Measurements from ENCODE around the gene GRIN2D. TPM values are rescaled to one million over a fixed set of nuclear protein-coding genes. Genes with fewer than 3 reads are reported as not detected.
A peak's percentile ranks its signal among the peaks of the same experiment; 100 is the strongest.

The GRIN2D gene
- total RNA-seq, 5 donors from 2014 or later (not counting 1 experiment from before 2014, with no cell fraction given) = 0.13 to 0.23 (median 0.16) TPM; not detected in 1

DNA sequence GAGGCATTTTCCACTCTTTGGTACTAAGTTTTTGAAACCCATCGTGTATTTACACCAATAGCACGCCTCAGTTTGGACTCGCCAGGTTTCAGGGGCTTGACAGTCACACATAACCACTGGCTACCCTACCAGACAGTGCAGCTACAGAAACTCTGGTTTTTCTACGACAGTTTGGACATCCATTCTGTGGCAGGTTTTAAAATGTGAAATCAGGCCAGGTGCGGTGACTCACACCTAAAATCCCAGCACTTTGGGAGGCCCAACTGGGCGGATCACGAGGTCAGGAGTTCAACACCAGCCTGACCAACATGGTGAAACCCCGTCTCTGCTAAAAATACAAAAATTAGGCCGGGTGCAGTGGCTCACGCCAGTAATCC, 15.3 kb upstream of the GRIN2D start:
- POLR2A ChIA-PET = no interaction called here
- CTCF ChIA-PET = no interaction called here

DNA sequence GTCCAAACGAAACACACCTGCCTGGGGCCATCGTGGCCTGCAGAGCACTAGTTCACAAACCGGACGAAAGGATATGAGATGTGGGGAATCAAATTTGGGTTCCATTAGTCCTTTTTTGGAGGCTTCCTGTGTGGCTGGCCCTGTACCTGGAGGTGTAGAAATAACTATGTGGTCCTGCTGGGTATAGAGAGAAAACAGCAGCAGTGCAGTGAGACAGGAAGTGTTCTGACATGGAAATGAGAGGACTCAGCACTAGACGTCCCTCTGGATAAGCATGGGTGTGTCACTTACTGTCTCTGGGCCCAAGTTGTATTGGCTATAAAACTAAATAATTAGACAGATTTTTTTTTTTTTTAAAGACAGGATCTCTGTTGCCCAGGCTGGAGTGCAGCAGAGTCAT, 14.4 kb upstream of the GRIN2D start:
- Histone ChIP-seq H3K4me3 (ENCODE audit: control insufficient read depth in 1 of 2, extremely low read depth in 1 of 2, low read length in 1 of 2) (no peak overlapping the region), H3K27me3 (replicated peaks in 1 of 2; ENCODE audit: control insufficient read depth in 2 of 2, extremely low read depth in 1 of 2, insufficient read depth in 2 of 2, low read length in 1 of 2) (peaks cover 0 to 8% of the 10 kb centered on the region in 2 experiments), H3K36me3 (ENCODE audit: control insufficient read depth in 2 of 2, extremely low read depth in 1 of 2, insufficient read depth in 1 of 2, low read length in 1 of 2) (peaks cover 9 to 13% of the 10 kb centered on the region in 2 donors), H3K27ac (ENCODE audit: low read length) (no peak overlapping the region), H3K9me3 (no peaks in the 10 kb centered on the region), H3K4me1 (ENCODE audit: control insufficient read depth in 1 of 2, extremely low read depth in 1 of 2, insufficient read depth in 2 of 2, low read length in 2 of 2) (no peaks in the 10 kb centered on the region)
- Mint-ChIP-seq H3K36me3 (peaks cover 20% of the 10 kb centered on the region), H3K27me3 (no peaks in the 10 kb centered on the region), H3K4me3 (no peak overlapping the region), H3K9me3 (no peaks in the 10 kb centered on the region), H3K27ac (peak overlapping the region in 1 of 2 donors; percentile 39), H3K4me1 (no peaks in the 10 kb centered on the region)
- ChIA-PET POLR2A (interaction anchor here in 1 of 2 donors (0.7 kb wide), 1 partner anchor 110 kb away, joined by 6 read pairs; no protein-coding TSS in a partner anchor), CTCF (no interaction called here)
- no peak for ATAC-seq (replicated peaks in 1 of 4)
- no peak for DNase-seq
- 98% methylated on average over 4 of the region's 5 CpGs for WGBS (ENCODE audit: insufficient coverage)

More for the DNA sequence above, 15.3 kb upstream of the GRIN2D start:
- Histone ChIP-seq H3K4me1 (ENCODE audit: control insufficient read depth in 1 of 2, extremely low read depth in 1 of 2, insufficient read depth in 2 of 2, low read length in 2 of 2) (no peaks in the 10 kb centered on the region), H3K9me3 (no peaks in the 10 kb centered on the region), H3K27me3 (replicated peaks in 1 of 2; ENCODE audit: control insufficient read depth in 2 of 2, extremely low read depth in 1 of 2, insufficient read depth in 2 of 2, low read length in 1 of 2) (peaks cover 0 to 13% of the 10 kb centered on the region in 2 experiments), H3K36me3 (ENCODE audit: control insufficient read depth in 2 of 2, extremely low read depth in 1 of 2, insufficient read depth in 1 of 2, low read length in 1 of 2) (peaks cover 1 to 4% of the 10 kb centered on the region in 2 donors), H3K27ac (ENCODE audit: low read length) (no peak overlapping the region), H3K4me3 (ENCODE audit: control insufficient read depth in 1 of 2, extremely low read depth in 1 of 2, low read length in 1 of 2) (no peak overlapping the region)
- Mint-ChIP-seq H3K4me1 (no peaks in the 10 kb centered on the region), H3K27me3 (no peaks in the 10 kb centered on the region), H3K36me3 (peaks cover 14% of the 10 kb centered on the region), H3K27ac (no peak overlapping the region), H3K4me3 (no peak overlapping the region), H3K9me3 (no peaks in the 10 kb centered on the region)
- WGBS (ENCODE audit: insufficient coverage) = 93% methylated on average over 8 of the region's 10 CpGs
- no peak for DNase-seq
- no peak for ATAC-seq (replicated peaks in 1 of 4)

DNA sequence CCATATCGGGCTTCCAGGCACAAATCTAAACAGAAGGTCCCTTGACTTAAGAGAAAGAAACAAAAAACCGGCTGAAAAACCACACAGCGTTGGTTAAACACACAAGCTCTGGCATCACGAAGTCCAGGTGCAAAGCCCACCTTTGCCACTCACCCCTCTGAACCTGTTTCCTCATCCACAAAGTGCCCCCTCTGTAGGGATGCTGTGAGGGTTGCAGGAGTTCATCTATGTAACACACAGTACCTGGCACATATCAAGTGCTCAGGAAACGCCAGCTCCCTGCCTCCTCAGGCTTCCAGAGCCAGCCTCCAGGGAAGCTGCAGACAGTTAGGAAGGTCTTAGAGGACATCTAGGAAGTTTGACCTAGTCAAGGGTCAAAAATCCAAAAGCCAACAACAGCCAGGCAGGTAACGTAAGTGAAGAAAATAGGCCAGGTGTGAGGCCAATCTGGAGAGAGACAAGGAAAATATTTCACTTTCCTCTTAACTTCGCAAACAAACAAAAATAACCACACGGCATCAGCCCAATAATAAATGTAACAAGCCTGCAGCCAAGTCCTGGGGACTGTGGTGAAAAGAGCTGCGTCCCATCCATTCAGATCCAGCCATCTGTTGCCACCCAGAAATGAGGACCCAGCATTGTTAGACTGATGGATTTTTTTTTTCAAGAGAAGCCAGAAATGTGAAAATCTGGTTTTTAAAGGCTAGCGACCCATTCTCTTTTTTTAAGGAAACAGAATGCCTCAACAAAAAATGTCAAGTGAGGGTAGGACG, 12.1 kb upstream of the GRIN2D start:
- DNase-seq = no peak
- H3K4me3 ChIP-seq (ENCODE audit: control insufficient read depth in 1 of 2, extremely low read depth in 1 of 2, low read length in 1 of 2) = no peak overlapping the region
- Mint-ChIP-seq H3K4me1 (no peaks in the 10 kb centered on the region), H3K36me3 (peaks cover 32% of the 10 kb centered on the region), H3K27me3 (no peaks in the 10 kb centered on the region), H3K9me3 (no peaks in the 10 kb centered on the region), H3K27ac (no peak overlapping the region), H3K4me3 (no peak overlapping the region)
- H3K36me3 ChIP-seq (ENCODE audit: control insufficient read depth in 2 of 2, extremely low read depth in 1 of 2, insufficient read depth in 1 of 2, low read length in 1 of 2) = peaks cover 19 to 33% of the 10 kb centered on the region in 2 donors
- no peaks in the 10 kb centered on the region for H3K9me3 ChIP-seq
- 100% methylated on average over 3 of the region's 11 CpGs for WGBS (ENCODE audit: insufficient coverage)
- no peaks in the 10 kb centered on the region for H3K27me3 ChIP-seq (replicated peaks in 1 of 2; ENCODE audit: control insufficient read depth in 2 of 2, extremely low read depth in 1 of 2, insufficient read depth in 2 of 2, low read length in 1 of 2)
- no peak for ATAC-seq (replicated peaks in 1 of 4)
- H3K4me1 ChIP-seq (ENCODE audit: control insufficient read depth in 1 of 2, extremely low read depth in 1 of 2, insufficient read depth in 2 of 2, low read length in 2 of 2) = no peaks in the 10 kb centered on the region
- H3K27ac ChIP-seq (ENCODE audit: low read length) = no peak overlapping the region
- POLR2A ChIA-PET = interaction anchor here in 1 of 2 donors (0.6 kb wide), 1 partner anchor 834 kb away, joined by 8 read pairs; no protein-coding TSS in a partner anchor
- CTCF ChIA-PET = no interaction called here

DNA sequence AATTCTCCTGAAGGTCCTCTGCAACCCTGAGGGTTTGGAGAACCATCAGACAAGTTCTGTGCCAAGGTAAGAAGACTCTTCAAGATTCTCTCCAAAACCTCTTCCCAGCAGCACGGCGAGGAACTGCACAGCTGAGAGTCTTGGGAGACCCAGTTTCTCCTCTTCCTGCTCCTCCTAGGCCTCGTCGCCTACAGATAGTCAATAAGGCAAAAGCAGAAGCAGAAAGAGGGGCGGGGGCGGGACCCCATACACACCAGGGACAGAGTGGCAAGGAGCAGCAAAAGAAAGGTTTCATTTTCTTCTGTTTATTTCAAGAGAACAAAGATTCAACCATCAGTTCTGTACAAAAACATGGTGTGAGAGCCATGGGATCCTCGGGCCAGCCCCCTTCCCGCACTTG, 11.2 kb upstream of the GRIN2D start:
- Mint-ChIP-seq H3K4me1 (no peaks in the 10 kb centered on the region), H3K9me3 (no peaks in the 10 kb centered on the region), H3K36me3 (peaks cover 32% of the 10 kb centered on the region), H3K27me3 (no peaks in the 10 kb centered on the region), H3K4me3 (no peak overlapping the region), H3K27ac (no peak overlapping the region)
- H3K4me3 ChIP-seq (ENCODE audit: control insufficient read depth in 1 of 2, extremely low read depth in 1 of 2, low read length in 1 of 2) = no peak overlapping the region
- 80% methylated on average over 1 of the region's 8 CpGs for WGBS (ENCODE audit: insufficient coverage)
- H3K36me3 ChIP-seq (ENCODE audit: control insufficient read depth in 2 of 2, extremely low read depth in 1 of 2, insufficient read depth in 1 of 2, low read length in 1 of 2) = peaks cover 21 to 37% of the 10 kb centered on the region in 2 donors
- DNase-seq = no peak
- ChIA-PET CTCF (no interaction called here), POLR2A (interaction anchor here in 1 of 2 donors (0.6 kb wide), 1 partner anchor 834 kb away, joined by 8 read pairs; no protein-coding TSS in a partner anchor)
- H3K27me3 ChIP-seq (replicated peaks in 1 of 2; ENCODE audit: control insufficient read depth in 2 of 2, extremely low read depth in 1 of 2, insufficient read depth in 2 of 2, low read length in 1 of 2) = no peaks in the 10 kb centered on the region
- no peak for ATAC-seq (replicated peaks in 1 of 4)
- no peaks in the 10 kb centered on the region for H3K9me3 ChIP-seq
- no peak overlapping the region for H3K27ac ChIP-seq (ENCODE audit: low read length)
- H3K4me1 ChIP-seq (ENCODE audit: control insufficient read depth in 1 of 2, extremely low read depth in 1 of 2, insufficient read depth in 2 of 2, low read length in 2 of 2) = no peaks in the 10 kb centered on the region

DNA sequence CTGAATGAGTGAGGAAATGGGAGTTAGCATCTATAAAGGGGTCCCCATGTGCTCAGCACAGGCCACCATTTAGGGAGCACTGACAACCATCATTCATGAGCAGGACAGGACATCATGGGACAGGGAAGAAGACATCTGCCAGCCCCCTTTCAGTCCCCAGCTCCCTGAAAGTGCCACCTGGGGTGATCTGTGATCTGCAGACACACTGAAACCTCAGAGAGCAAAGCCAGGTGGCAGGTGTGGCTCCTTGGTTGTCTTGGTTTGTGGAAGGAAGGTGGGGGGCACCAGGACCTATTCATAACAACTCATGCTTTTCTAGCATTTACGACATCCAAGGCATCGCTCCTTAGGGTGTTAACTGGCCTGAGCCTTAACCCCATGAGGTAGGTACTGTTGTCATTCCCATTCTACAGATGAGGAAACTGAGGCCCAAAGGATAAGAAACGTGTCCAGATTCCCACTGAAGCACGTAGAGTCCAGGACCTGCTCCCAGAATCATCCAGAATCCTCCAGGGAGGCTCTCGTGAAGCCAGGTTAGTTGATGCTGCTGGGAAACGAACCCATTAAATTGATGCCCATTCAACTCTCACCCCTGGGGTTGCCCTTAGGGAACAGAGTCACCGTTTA, 7.9 kb upstream of the GRIN2D start:
- peaks cover 45% of the 10 kb centered on the region for H3K36me3 Mint-ChIP-seq
- ATAC-seq (replicated peaks in 1 of 4) (no peak), DNase-seq (no peak)
- no peaks in the 10 kb centered on the region for H3K9me3 Mint-ChIP-seq
- Histone ChIP-seq H3K9me3 (no peaks in the 10 kb centered on the region), H3K4me3 (ENCODE audit: control insufficient read depth in 1 of 2, extremely low read depth in 1 of 2, low read length in 1 of 2) (no peak overlapping the region), H3K36me3 (ENCODE audit: control insufficient read depth in 2 of 2, extremely low read depth in 1 of 2, insufficient read depth in 1 of 2, low read length in 1 of 2) (peaks cover 23 to 55% of the 10 kb centered on the region in 2 donors), H3K27ac (ENCODE audit: low read length) (no peak overlapping the region), H3K4me1 (ENCODE audit: control insufficient read depth in 1 of 2, extremely low read depth in 1 of 2, insufficient read depth in 2 of 2, low read length in 2 of 2) (peaks cover 0 to 8% of the 10 kb centered on the region in 2 experiments), H3K27me3 (replicated peaks in 1 of 2; ENCODE audit: control insufficient read depth in 2 of 2, extremely low read depth in 1 of 2, insufficient read depth in 2 of 2, low read length in 1 of 2) (no peaks in the 10 kb centered on the region)
- ChIA-PET CTCF (no interaction called here), POLR2A (no interaction called here)
- WGBS (ENCODE audit: insufficient coverage) = 100% methylated on average over 5 of the region's 7 CpGs
- H3K4me1 Mint-ChIP-seq = peaks cover 12 to 15% (median 13%) of the 10 kb centered on the region in 3 donors
- no peak overlapping the region for H3K4me3 Mint-ChIP-seq
- H3K27ac Mint-ChIP-seq = no peak overlapping the region
- H3K27me3 Mint-ChIP-seq = no peaks in the 10 kb centered on the region

DNA sequence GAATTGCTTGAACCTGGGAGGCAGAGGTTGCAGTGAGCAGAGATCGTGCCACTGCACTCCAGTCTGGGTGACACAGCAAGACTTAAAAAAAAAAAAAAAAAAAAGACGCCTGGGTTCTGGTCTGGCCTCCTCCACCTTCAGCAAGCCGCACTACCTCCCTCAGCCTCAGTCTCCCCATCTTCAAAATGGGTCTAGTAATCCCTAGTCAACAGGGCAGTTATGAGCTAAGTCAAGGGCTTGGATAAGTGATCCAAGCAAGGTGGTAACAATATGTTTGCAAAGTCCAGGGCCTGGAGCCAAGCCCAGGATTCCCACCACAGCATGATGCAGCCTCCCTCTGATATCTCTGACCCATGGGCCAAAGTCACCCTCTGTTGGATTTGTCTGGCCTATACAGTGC, 6.5 kb upstream of the GRIN2D start:
- Mint-ChIP-seq H3K9me3 (no peaks in the 10 kb centered on the region), H3K27ac (no peak overlapping the region), H3K4me3 (no peak overlapping the region), H3K36me3 (peaks cover 40% of the 10 kb centered on the region), H3K27me3 (no peaks in the 10 kb centered on the region), H3K4me1 (peaks cover 15 to 23% (median 20%) of the 10 kb centered on the region in 3 donors)
- ChIA-PET POLR2A (no interaction called here), CTCF (interaction anchor here in 1 of 2 donors (0.7 kb wide), 1 partner anchor 214 kb away, joined by 9 read pairs; no protein-coding TSS in a partner anchor)
- Histone ChIP-seq H3K4me1 (ENCODE audit: control insufficient read depth in 1 of 2, extremely low read depth in 1 of 2, insufficient read depth in 2 of 2, low read length in 2 of 2) (peaks cover 3 to 21% of the 10 kb centered on the region in 2 experiments), H3K36me3 (ENCODE audit: control insufficient read depth in 2 of 2, extremely low read depth in 1 of 2, insufficient read depth in 1 of 2, low read length in 1 of 2) (peaks cover 23 to 55% of the 10 kb centered on the region in 2 donors), H3K4me3 (ENCODE audit: control insufficient read depth in 1 of 2, extremely low read depth in 1 of 2, low read length in 1 of 2) (no peak overlapping the region), H3K27me3 (replicated peaks in 1 of 2; ENCODE audit: control insufficient read depth in 2 of 2, extremely low read depth in 1 of 2, insufficient read depth in 2 of 2, low read length in 1 of 2) (no peaks in the 10 kb centered on the region), H3K9me3 (no peaks in the 10 kb centered on the region), H3K27ac (ENCODE audit: low read length) (no peak overlapping the region)
- WGBS (ENCODE audit: insufficient coverage) = no CpG with 5 or more reads among the region's 3 CpGs
- no peak for DNase-seq
- no peak for ATAC-seq (replicated peaks in 1 of 4)

Measured in T-cell (primary cell).